GM18502 (cell line): ENCODE data around the gene CASP5.
"Not testable (repeated sequence)": the region's sequence is repeated elsewhere in the genome, so short reads cannot be mapped to it uniquely, and the experiment has no call there.

Experiments used
- ATAC-seq: cut with Tn5 transposase; IDR thresholded peaks from one replicate; pipeline ENCODE4 v1.9.1; 2021; ENCODE audit warnings: mild to moderate bottlenecking; ENCODE audit not compliant: unreplicated experiment, poor library complexity

The CASP5 gene

GRCh38 chr11:105023003-105023402 lies at the start of gene CASP5:
Gene CASP5 (minus strand): TSS chr11:105023168. CDS start chr11:105023136, 32 bp downstream.
- ATAC-seq: no peak

- ATAC-seq: not testable (repeated sequence)
These were observed 49.1 kb upstream of the CASP5 start for GRCh38 chr11:105072080-105072479.

GRCh38 chr11:105071089-105071732 lies 48.2 kb upstream of the CASP5 start:
- ATAC-seq: no peak

- no peak for ATAC-seq
These were observed 47.3 kb upstream of the CASP5 start for GRCh38 chr11:105070306-105070705.

DNA sequence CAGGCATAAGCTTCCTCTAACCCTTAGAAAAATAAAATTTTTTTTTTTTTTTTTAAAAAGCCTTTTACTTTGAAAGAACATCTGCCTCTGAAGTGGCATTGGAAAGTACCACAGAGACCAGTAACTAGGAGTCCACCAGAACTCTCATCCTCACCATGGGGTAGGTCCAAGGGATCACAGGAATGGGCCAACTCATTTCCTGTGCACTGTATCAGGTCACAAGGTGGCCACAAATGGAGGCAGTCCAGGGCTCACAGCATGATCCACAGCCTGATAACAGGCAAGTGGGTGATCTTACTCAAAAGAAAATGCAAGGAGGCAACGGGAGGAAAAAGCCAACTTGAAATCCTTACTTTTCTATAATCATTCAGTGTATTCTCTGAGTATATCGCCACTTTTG lies 46.8 kb upstream of the CASP5 start:
- ATAC-seq: not testable (repeated sequence)

DNA sequence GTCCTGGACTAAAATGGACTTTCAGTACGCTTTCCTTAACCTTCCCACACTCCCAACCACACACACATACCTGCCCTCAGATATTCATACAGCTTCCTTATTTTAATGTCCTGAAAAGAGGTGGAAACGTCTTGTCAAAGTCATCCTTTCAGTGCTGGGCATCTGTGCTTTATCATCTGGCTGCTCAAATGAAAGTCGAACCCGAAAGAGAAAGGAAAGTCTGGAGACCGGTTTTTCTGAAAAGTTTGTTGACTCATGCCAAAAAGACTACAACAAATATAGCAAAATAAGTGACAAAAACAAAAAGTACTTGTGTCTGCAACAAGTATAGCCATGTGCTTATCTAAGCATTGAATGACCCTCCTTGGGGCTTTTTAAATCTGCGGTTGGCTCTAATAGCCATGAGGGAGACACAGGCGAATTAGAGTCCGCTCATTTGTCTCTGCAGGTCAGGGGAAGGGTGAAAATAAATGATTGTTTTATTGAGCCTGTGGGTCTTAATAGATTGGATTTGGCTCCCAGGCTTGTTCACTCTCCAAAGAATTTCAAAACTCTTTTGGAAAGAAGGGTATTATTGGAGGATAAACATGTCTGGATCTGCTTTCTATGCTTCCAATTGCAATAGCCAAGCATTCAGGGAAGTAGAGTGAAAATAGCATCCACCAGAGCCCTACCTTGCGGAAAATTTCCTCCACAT lies 40.4 kb upstream of the CASP5 start:
- ATAC-seq: not testable (repeated sequence)

DNA sequence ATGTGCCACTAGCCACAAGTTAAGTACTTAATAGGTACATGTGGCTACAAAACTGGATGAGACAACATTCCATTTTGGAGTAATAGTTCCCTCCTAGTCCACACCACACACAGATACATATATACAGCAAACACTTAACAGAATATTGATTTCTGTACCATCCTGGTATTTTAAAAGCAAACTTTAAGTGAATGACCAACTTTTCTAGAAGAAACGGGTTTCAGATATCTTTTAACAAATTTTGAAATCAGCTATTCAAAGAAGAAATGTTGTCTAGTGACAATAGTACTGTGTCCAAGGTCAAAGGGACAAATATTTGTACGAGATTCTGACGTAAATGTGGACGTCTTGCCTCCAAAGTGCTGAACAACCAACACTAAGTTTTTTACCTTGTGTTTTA lies 34.5 kb upstream of the CASP5 start:
- no peak for ATAC-seq

GRCh38 chr11:105056446-105056845 lies 33.5 kb upstream of the CASP5 start:
- ATAC-seq: no peak

DNA sequence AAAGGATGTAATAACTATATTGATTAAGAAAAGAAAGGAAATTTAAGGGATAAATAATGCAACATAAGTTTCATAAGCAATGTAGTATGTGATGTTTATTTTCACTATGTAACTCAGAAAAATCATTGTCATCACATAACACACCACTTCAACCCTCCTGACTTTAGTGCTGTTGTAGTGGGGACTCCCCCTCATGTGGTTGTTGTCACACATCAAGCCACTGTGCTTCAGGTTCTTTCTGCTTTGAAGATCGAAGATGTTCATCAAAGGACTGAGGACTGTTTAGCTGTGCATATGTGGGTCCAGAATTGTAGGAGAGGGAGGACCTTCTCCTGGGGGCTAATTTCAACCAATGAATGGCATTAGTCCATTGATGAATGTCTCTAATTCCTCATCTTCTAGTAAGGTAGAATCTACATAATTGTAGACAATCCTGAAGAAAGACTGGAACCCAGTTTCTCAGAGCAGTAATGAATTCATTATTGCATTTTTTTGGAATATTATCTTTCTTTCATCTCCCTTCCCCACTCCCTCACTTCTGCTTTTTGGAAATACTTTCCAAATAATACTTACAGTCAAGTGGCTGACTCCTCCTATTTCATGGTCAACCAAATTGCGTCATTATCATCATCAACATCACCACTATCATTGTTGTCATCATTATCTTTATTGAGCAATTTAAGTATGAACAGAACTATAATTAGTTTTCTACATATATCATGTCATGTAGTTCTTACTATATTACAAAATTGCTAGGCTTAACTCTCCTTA lies 31.9 kb upstream of the CASP5 start:
- ATAC-seq: no peak

DNA sequence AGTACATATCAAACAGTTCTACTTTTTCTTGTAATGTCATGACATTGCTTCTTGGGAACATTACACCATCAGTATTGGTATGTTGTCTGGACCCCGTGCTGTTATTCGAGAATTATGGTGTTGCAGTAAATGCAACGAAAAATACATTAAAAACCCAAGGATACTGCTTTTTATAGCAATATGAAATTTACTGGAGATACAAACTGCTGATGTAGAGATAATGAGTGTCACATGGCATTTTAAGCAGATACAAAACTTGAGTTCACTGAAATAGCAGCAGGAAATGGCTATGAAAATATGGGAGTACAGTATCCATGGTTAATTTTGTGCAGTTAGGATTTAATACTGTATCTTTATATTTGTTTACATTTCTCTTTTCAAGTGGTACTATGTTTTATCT lies 29.5 kb upstream of the CASP5 start:
- ATAC-seq: no peak

- ATAC-seq: no peak
These were observed 28.6 kb upstream of the CASP5 start for GRCh38 chr11:105051559-105051958.

GRCh38 chr11:105049481-105049880 lies 26.5 kb upstream of the CASP5 start:
- no peak for ATAC-seq

- no peak for ATAC-seq
These were observed 24.1 kb upstream of the CASP5 start for GRCh38 chr11:105046898-105047579.

DNA sequence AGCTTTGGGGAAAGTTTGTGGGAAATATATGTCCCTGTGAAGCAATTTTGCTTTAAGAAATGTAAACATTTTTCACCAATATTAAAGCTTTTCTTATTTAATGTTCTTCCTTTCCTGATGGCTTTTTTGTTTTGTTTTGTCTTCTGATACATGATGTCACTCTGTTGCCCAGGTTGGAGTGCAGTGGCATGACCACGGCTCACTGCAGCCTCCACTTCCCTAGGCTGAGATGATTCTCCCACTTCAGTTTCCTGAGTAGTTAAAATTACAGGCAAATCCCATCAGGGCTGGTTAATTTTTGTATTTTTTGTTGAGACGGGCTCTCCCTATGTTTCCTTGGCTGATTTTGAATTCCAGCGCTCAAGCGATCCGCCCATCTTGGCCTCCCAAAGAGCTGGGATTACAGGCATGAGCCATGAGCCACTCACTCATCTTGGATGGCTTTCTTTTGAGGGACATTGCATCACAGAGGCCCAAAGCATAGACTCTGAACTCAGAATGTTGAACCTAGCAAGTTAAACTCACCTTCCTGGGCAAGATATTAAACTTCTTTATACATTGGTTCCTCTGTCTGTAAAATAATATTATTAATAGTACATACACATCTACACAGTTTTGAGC lies 22.8 kb upstream of the CASP5 start:
- ATAC-seq: no peak

- ATAC-seq: peak; percentile 100
These were observed 21.9 kb upstream of the CASP5 start, which contains the start of gene CARD16 for GRCh38 chr11:105044557-105045524. Gene CARD16 (minus strand): TSS chr11:105045335. CDS start chr11:105045297, 38 bp downstream.

DNA sequence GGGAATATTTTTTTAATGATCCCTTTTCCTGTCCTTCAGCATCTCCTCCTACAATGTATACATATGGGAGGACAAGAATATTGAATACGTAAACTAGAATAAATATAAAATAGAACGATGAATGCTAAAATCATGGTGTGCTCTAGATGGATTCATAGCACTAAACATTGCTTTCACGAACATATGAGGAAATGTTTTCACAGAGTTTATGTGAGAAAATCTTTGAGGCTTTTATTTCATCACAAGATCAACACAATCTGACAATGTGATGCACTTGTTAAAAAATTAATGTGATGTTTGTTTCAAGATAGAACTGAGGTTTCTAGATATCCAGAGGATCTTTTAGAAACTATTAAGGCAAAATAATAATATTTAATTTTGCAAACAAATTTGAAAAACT lies 19.2 kb upstream of the CASP5 start:
- no peak for ATAC-seq

DNA sequence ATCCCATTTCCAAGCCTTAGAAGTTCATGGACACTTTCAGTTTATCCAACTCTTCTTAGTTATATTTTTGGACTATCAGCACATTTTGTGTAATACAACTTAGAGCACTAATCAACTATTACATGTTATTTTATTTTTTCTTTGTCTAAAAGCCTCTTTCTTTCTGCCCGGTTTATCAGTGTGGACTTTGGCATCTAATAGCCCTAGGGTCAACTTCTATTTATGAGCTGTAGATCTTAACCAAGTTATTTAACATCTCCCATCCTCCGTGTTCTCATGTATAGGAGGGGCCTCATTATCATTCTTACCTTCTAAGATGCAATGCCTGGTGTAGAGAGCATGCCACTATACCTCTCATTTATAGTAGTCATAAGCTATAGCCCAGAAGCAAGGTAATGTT lies 17.7 kb upstream of the CASP5 start:
- no peak for ATAC-seq

DNA sequence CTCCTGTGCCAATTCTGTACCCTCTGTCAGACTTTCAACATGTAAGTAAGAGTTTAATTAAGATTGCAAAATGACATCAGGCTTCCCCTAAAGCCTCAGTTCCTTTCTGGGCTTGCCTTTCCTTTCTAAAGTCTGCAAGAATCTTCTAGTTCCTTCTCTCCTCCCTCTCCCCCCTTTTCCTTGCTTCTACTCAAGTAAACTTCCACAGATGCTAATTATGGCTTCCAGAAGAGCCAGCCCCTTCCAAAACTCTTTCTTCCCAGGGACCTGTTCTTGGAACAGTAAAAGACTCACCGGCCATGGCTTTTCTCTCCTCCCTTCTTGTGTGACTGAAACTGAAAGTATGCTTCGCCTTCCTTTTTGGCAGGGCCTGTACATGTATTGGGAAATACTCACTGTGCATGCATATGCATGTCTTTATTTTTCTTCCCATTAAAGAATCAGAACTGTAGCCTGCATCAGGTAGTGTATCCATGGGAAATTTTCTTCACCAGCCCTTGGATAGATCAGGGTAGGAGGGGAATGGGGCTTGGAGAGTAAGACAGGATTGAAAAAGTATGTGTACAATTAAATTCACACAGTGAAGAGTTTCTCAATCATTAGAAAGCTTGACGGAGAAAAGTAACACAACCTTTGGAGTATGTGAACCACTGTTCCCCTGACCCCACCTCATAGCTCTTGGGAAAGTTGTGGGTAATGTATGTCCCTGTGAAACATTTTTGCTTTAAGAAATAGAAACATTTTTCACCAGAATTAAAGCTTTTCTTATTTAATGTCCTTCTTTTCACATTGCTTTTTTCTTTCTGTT lies 12.0 kb upstream of the CASP5 start, which contains the start of gene CASP1:
Gene CASP1, minus strand, starts transcription at position 332 of the 808 bp plus-strand sequence. Its CDS starts 31 bp downstream, at position 301.
- peak; percentile 95 for ATAC-seq
